ENCODE measurements around the gene GPC6.

- TF ChIP-seq, protein P1, sequence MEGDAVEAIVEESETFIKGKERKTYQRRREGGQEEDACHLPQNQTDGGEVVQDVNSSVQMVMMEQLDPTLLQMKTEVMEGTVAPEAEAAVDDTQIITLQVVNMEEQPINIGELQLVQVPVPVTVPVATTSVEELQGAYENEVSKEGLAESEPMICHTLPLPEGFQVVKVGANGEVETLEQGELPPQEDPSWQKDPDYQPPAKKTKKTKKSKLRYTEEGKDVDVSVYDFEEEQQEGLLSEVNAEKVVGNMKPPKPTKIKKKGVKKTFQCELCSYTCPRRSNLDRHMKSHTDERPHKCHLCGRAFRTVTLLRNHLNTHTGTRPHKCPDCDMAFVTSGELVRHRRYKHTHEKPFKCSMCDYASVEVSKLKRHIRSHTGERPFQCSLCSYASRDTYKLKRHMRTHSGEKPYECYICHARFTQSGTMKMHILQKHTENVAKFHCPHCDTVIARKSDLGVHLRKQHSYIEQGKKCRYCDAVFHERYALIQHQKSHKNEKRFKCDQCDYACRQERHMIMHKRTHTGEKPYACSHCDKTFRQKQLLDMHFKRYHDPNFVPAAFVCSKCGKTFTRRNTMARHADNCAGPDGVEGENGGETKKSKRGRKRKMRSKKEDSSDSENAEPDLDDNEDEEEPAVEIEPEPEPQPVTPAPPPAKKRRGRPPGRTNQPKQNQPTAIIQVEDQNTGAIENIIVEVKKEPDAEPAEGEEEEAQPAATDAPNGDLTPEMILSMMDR (IDR thresholded peaks at IDR 0.05; ENCODE audit: low read depth, low read length, missing input control) = no peak
- no peak for TF ChIP-seq FOXA1 (IDR thresholded peaks at IDR 0.05)
- no peak for TF ChIP-seq MAX (IDR thresholded peaks at IDR 0.05)
- no peak for TF ChIP-seq NR2F2 (IDR thresholded peaks at IDR 0.05)
- no peak for TF ChIP-seq YY1 (IDR thresholded peaks at IDR 0.05)
- TF ChIP-seq, protein P2, sequence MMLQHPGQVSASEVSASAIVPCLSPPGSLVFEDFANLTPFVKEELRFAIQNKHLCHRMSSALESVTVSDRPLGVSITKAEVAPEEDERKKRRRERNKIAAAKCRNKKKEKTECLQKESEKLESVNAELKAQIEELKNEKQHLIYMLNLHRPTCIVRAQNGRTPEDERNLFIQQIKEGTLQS (IDR thresholded peaks at IDR 0.05) = no peak
- TF ChIP-seq RXRA (IDR thresholded peaks at IDR 0.05) = no peak
Observed at GRCh38 chr13:94033830-94034642, 807.4 kb downstream of the GPC6 start.

All from liver (tissue), 3 donors.